HCT116 (cell line): Measurements from ENCODE around the gene AEBP2.
"Not testable (repeated sequence)": the region's sequence is repeated elsewhere in the genome, so short reads cannot be mapped to it uniquely, and the experiment has no call there.

Experiments used
- MAX ChIP-seq: IDR thresholded peaks from 2 replicates; pipeline ENCODE4 v1.6.1; 2012
- POLR2A ChIP-seq: IDR thresholded peaks from 2 replicates; pipeline ENCODE4 v1.7.0; 2011; ENCODE audit warnings: borderline replicate concordance; ENCODE audit not compliant: insufficient read depth, insufficient read length; ENCODE audit errors: extremely low read depth
- RAD21 ChIP-seq: IDR thresholded peaks from 2 replicates; pipeline ENCODE4 v1.6.1; 2012; ENCODE audit warnings: low read depth, mild to moderate bottlenecking
- TF ChIP-seq, protein P1 (sequence below), 3 experiments: fragments of 200-600 bp in 1 of 3; sonication (generic) in 1 of 3; IDR thresholded peaks in 2 of 3; conservative IDR thresholded peaks in 1 of 3; 2 replicates each; pipeline ENCODE4 v1.5.1; 2012 to 2017; ENCODE audit warnings: low read depth in 2 of 3, low read length in 2 of 3, antibody characterized with exemption in 1 of 3, borderline replicate concordance in 1 of 3, control low read depth in 1 of 3, mild to moderate bottlenecking in 1 of 3, mixed read lengths in 1 of 3, mixed run types in 1 of 3, moderate library complexity in 1 of 3; ENCODE audit not compliant: insufficient read depth in 1 of 3

DNA sequence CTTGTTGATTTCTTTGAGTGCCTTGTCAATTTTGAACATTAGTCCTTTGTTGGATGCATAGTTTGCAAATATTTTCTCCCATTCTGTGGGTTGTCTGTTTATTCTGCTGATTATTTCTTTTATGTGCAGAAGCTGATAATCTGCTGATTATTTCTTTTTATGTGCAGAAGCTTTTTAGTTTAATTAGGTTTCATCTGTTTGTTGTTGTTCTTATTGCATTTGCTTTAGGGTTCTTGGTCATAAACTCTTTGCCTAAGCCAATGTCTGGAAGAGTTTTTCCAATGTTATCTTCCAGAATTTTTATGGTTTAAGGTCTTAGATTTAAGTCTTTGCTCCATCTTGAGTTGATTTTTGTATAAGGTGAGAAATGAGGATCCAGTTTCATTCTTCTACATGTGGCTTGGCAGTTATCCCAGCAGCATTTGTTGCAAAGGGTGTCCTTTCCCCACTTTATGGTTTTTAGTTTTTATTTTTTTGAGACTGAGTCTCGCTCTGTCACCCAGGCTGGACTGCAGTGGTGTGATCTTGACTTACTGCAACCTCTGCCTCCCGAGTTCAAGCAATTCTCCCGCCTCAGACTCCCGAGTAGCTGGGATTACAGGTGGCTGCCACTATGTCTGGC, 36.7 kb downstream of the AEBP2 start:
- not testable (repeated sequence) for TF ChIP-seq POLR2A, RAD21, MAX
- TF ChIP-seq, protein P1, sequence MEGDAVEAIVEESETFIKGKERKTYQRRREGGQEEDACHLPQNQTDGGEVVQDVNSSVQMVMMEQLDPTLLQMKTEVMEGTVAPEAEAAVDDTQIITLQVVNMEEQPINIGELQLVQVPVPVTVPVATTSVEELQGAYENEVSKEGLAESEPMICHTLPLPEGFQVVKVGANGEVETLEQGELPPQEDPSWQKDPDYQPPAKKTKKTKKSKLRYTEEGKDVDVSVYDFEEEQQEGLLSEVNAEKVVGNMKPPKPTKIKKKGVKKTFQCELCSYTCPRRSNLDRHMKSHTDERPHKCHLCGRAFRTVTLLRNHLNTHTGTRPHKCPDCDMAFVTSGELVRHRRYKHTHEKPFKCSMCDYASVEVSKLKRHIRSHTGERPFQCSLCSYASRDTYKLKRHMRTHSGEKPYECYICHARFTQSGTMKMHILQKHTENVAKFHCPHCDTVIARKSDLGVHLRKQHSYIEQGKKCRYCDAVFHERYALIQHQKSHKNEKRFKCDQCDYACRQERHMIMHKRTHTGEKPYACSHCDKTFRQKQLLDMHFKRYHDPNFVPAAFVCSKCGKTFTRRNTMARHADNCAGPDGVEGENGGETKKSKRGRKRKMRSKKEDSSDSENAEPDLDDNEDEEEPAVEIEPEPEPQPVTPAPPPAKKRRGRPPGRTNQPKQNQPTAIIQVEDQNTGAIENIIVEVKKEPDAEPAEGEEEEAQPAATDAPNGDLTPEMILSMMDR (IDR thresholded peaks at IDR 0.05 in 2 of 3, conservative IDR thresholded peaks at IDR 0.05 in 1 of 3; ENCODE audit: borderline replicate concordance in 1 of 3, insufficient read depth in 1 of 3, low read depth in 2 of 3, low read length in 2 of 3), result not testable (repeated sequence)
